DMS153 treated with DMSO at 0.1 percent for 48 hours (cell line): ENCODE data around the gene DLG2.
A peak's percentile ranks its signal among the peaks of the same experiment; 100 is the strongest.
"Not testable (repeated sequence)": the region's sequence is repeated elsewhere in the genome, so short reads cannot be mapped to it uniquely, and the experiment has no call there.

Source experiments
- DNase-seq: peaks from one replicate; lab custom pipeline; 2025; ENCODE audit not compliant: unreplicated experiment; lab: John Stamatoyannopoulos, UW

DLG2 gene

DNA sequence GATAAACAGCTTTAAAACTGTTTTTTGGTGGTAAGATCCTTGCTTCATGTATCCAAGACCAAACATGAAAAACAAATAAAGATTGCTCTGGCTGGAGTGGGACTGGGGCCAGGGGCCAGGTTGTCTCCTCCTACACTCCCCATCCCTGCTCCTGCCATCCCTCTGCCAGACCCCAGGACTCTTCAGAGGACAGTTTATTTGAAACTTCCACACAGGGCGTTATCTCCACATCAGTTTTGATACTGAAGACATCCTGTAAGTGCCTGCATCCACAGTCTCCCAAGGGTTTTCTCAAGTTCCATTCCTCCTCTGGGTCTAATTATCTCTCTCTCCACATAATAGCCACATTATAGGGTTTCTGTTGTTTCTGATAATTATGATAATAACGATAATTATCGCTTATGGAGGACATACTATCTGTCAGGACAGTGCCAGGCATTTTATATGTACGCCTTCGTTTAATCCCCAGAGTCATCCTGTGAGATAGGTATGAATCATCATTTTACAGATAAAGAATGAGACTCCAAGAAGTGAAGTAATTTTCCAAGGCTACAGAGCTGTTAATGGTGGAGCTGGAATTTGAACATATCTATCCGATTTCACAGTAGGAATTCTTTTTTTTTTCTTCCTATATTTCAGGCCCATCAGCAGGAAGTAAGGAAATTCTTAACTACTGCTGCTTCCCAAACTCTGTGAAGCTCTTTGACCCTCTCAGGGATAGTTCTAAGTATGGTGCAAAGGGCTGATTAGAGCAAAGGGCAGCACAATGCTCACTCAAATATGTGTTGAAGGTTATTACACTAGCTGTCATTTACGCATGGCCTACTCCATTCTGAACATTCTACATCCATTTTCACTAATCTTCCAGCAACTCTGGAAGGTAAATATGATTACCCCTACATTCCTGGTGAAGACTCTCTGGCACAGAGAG is 1852.9 kb downstream of the DLG2 start:
- no peak for DNase-seq

DNA sequence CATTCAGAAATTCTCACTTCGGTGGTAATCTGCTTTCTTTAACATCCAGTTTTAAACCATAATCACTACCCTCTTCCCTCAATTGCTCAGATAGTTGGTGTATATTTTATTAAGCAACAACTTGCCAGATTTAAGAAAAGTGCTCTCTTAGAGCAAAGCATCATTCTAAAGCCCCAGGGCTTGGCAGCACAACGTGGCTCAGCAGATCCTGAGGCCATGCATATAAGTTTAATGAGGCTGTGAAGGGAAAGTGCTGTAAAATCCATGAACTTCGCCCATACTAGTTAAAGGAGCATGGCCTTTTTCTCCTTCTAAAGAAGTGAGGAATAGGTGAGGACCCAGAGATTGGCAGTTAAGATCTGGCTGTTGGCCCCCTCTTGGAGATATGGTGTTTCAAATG is 1858.7 kb downstream of the DLG2 start:
- no peak for DNase-seq

GRCh38 chr11:83766932-83767331 is 1860.2 kb downstream of the DLG2 start:
- no peak for DNase-seq

DNA sequence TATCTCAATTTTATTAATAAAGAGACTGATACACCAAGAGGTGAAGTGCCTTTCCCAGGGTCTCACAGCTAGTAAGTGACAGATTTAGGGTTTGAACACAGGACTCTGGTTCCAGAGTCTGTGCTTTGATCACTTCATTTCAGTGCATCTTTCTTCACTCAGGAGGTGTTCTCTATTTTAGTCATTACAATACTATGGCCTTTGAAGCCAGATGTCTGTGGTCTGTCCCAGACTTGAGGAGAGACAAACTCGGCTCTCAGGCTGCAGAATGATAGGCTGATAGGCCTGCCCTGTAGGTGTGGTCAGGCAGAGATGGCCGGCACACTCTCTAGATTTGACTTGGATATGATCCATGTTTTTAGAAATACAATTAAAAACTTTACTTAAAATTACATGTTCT is 1862.5 kb downstream of the DLG2 start:
- DNase-seq, result no peak

GRCh38 chr11:83760932-83761331 is 1866.2 kb downstream of the DLG2 start:
- DNase-seq, result no peak

DNA sequence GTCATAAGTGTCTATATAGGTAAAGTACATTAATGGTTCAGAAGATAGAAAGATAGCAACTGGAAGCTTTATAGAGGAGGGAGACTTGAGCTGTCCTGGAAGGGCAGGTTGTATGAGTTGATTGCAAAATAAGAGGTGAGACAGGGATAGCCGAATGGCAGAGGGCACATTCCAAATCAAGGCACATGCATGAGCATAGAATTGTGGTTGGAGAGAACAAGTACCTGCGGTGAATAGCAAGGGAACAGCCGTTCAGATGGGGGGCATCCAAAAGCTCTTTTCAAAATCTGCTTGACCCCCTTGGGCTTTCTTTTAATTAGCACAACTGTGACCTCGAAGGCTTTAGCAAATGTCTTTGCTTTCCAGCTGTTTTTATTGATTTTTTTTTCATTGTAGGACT is 1868.0 kb downstream of the DLG2 start:
- no peak for DNase-seq

- DNase-seq, result no peak
Measured at GRCh38 chr11:83751041-83751440, 1876.1 kb downstream of the DLG2 start.

DNA sequence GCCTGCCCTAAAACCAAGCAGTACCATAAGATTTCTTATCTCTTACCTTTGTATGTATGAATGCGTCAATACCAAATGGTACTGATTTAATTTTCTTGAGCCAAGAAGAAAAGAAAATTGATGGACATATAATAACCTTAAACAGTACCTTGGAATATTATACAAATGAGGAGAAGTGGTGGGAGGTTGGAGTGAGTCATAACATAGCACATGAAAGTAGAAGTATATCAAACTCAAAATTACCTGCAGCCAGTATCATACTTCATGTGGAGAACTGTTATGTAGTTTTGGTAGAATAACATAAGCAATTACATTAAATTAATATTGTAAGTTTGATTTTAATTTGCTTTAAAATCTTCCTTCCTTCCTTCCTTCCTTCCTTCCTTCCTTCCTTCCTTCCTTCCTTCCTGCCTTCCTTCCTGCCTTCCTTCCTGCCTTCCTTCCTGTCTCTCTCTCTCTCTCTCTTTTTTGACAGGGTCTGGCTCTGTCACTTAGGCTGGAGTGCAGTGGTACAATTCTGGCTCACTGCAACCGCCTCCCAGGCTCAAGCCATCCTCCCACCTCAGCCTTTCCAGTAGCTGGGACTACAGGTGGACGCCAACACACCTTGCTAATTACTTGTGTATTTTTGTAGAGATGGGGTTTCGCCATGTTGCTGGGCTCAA is 1880.1 kb downstream of the DLG2 start:
- no peak for DNase-seq

GRCh38 chr11:83744620-83745192 is 1882.4 kb downstream of the DLG2 start:
- no peak for DNase-seq

GRCh38 chr11:83736684-83737083 is 1890.5 kb downstream of the DLG2 start:
- peak; percentile 8 for DNase-seq

DNA sequence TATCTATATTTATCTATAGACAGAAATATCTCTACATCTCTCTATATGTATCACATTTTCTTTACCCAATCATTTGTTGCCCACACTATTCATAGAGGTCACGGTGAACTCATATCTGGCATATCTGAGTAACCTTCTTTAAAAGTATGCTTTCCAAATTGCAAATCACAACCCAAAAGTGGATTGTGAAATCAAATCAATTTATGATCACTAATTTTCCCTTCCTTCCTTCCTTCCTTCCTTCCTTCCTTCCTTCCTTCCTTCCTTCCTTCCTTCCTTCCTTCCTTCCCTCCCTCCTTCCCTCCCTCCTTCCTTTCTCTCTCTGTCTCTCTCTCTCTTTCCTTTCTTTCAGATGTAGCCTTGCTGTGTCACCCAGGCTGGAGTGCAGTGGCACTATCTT is 1893.0 kb downstream of the DLG2 start:
- DNase-seq, result no peak

- DNase-seq, result not testable (repeated sequence)
Measured at GRCh38 chr11:83731288-83731687, 1895.9 kb downstream of the DLG2 start.

GRCh38 chr11:83728281-83728680 is 1898.9 kb downstream of the DLG2 start:
- DNase-seq, result no peak

- no peak for DNase-seq
Measured at GRCh38 chr11:83727251-83727650, 1899.9 kb downstream of the DLG2 start.

GRCh38 chr11:83726316-83726715 is 1900.8 kb downstream of the DLG2 start:
- no peak for DNase-seq

- no peak for DNase-seq
Measured at GRCh38 chr11:83725728-83726127, 1901.4 kb downstream of the DLG2 start.

- DNase-seq, result no peak
Measured at GRCh38 chr11:83725269-83725560, 1901.9 kb downstream of the DLG2 start.

DNA sequence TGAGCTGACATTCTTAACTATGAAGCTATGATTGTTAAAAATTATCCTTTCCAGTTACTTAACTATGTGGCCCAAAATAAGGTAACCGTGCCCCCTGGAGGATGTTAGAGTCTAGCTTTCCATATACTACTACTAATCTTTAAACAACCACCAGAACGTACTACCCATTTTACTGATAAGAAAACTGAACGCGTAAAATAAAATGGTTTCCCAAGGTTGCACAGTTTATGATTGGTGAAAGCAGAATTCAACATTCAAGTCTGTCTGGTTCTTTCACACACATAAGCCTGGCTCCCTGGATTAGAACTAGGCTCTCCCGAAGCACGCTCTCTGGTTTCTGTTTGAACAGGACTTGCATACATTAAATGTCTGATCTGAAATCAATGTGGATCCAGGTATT is 1903.1 kb downstream of the DLG2 start:
- DNase-seq, result peak; percentile 40

DNA sequence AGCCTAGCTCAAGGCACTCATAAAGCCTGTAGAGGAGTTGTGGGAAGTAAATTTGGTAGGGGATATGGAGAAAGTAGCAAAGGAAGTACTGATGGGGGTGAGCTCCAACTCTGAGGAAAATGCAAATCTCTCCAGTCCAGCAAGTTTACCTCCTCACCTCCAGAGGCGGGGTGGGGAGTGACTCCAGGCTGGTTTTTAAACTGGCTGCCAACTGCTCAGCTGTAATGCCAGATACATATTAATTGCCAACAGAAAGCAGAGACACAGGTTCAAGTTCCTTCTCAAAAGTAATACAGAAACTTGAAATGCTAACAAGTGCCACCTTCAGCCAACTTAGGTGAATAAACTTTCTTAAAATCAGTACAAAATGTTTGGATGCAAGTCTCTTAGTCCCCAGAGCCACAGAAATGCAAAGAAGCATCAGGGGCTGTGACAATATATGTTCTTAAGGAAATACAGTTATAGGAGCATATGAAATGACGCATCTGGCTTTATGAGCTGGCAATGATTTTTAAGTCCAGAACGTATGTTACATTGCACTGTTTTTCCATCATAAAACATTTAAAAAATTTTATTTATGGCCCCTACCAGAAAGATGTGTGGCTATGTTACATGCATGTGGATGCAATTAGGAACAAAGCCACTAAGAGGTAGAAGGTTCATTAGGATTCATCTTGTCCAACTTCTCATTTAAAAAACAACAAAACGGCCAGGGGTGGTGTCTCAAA is 1904.6 kb downstream of the DLG2 start:
- DNase-seq, result no peak

DNA sequence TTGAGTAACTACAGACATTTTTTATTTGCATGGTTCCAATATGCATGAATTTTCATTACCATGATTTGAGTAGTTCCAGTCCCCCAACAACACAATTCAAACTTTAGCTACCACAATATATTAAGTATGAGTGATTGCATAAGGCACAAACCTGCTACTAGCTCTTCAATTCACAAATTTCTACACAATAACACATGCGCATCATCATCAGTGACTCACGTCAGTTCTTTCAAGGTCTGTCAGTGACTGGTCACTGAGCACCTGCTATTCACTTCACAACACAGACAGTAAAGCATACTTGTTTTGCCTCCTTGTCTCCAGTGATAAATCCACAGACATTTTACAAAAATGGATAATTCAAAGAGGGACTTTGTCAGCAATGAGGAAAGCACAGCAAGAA is 1905.9 kb downstream of the DLG2 start:
- no peak for DNase-seq

GRCh38 chr11:83720675-83721074 is 1906.5 kb downstream of the DLG2 start:
- DNase-seq, result no peak

GRCh38 chr11:83717537-83717936 is 1909.6 kb downstream of the DLG2 start:
- DNase-seq, result no peak
